Panc1 (cell line): Measurements from ENCODE around the gene LMAN2L. TPM values are rescaled to one million over a fixed set of nuclear protein-coding genes. Genes with fewer than 3 reads are reported as not detected.

Experiments used
- ATAC-seq: fragments of 200-7000 bp; cut with Tn5 transposase; 2 replicates; pipeline ENCODE4 v1.9.1; 2020; ENCODE audit warnings: mild to moderate bottlenecking, moderate library complexity
- BruUV-seq: library from RNA; stranded (reverse); fragments of 400-500 nt; replicated peaks from 2 replicates; lab custom pipeline; 2021; lab: Mats Ljungman, UMichigan
- CTCF ChIA-PET: fragments of 300-600 bp; sonication (Branson Sonifier 250); formaldehyde crosslinking; loops from one replicate; lab custom pipeline; 2022; ENCODE audit warnings: antibody characterized with exemption; lab: Charles Lee
- POLR2A ChIA-PET: fragments of 300-600 bp; sonication (Branson Sonifier 250); formaldehyde crosslinking; loops from one replicate; lab custom pipeline; 2022; ENCODE audit warnings: antibody characterized with exemption; lab: Charles Lee
- DNase-seq: peaks from one replicate; pipeline ENCODE4 v3.0.0-alpha.2; 2010; ENCODE audit warnings: low read depth, low spot score
- H3K27ac ChIP-seq: 2 replicates; pipeline ENCODE4 v1.5.1; 2011; ENCODE audit warnings: mild to moderate bottlenecking, low read length, inconsistent platforms
- H3K27me3 ChIP-seq: fragments of 200-500 bp; sonication (Bioruptor generic); 2 replicates; pipeline ENCODE4 v1.6.0; 2014; ENCODE audit warnings: low read length, inconsistent platforms; ENCODE audit not compliant: control insufficient read depth, insufficient read depth
- H3K36me3 ChIP-seq: fragments of 200-500 bp; sonication (Bioruptor generic); 2 replicates; pipeline ENCODE4 v1.5.1; 2014; ENCODE audit warnings: inconsistent platforms, mild to moderate bottlenecking, low read length, moderate library complexity; ENCODE audit not compliant: control insufficient read depth, insufficient read depth
- H3K4me1 ChIP-seq: 2 replicates; pipeline ENCODE4 v1.5.1; 2011; ENCODE audit warnings: inconsistent platforms, mild to moderate bottlenecking, low read length, moderate library complexity; ENCODE audit not compliant: control insufficient read depth, insufficient read depth
- H3K4me3 ChIP-seq, 2 experiments: 2 replicates each; pipeline ENCODE4 v1.5.1; 2011 to 2012; ENCODE audit warnings: low read depth in 2 of 2, low read length in 2 of 2, mild to moderate bottlenecking in 2 of 2, inconsistent platforms in 1 of 2, moderate library complexity in 1 of 2
- H3K9me3 ChIP-seq: fragments of 200-500 bp; sonication (Bioruptor generic); 2 replicates; pipeline ENCODE4 v1.5.1; 2014; ENCODE audit warnings: low read depth, mild to moderate bottlenecking, inconsistent platforms, low read length, moderate library complexity; ENCODE audit not compliant: control insufficient read depth, insufficient read depth
- POLR2AphosphoS5 ChIP-seq: IDR thresholded peaks from 2 replicates; pipeline ENCODE4 v1.6.1; 2012; ENCODE audit warnings: mild to moderate bottlenecking, low read depth, low read length, moderate library complexity
- SIN3A ChIP-seq: IDR thresholded peaks from 2 replicates; pipeline ENCODE4 v1.6.1; 2012; ENCODE audit warnings: low read depth, mild to moderate bottlenecking, low read length, moderate library complexity, borderline replicate concordance; ENCODE audit not compliant: insufficient read depth
- TCF7L2 ChIP-seq: IDR thresholded peaks from 2 replicates; pipeline ENCODE4 v1.6.1; 2011; ENCODE audit warnings: mild to moderate bottlenecking, low read depth, low read length, inconsistent platforms
- in situ Hi-C: cut with HindIII; loops from 2 replicates; pipeline ENCODE4 v1.10.0; 2016; ENCODE audit warnings: low sequenced_read_pairs, low pct_unique_long_range_greater_than_20kb
- intact Hi-C: fragments of 100-400 bp; cut with micrococcal nuclease; formaldehyde crosslinking; loops from one replicate; pipeline ENCODE4 v1.10.0; 2022; ENCODE audit not compliant: unreplicated experiment
- total RNA-seq: library from RNA; stranded (reverse); gene quantifications from one replicate; pipeline ENCODE4 v1.2.1, GENCODE V29; 2021; ENCODE audit not compliant: unreplicated experiment
- TF ChIP-seq, protein P1 (sequence below): fragments of 450-650 bp; IDR thresholded peaks from 2 replicates; pipeline ENCODE4 v1.5.1; 2017; ENCODE audit warnings: mild to moderate bottlenecking
- TF ChIP-seq, protein P2 (sequence below), 2 experiments: IDR thresholded peaks; 2 replicates each; pipeline ENCODE4 v1.6.1; 2011 to 2012; ENCODE audit warnings: low read depth in 2 of 2, control low read depth in 1 of 2, low read length in 1 of 2, mild to moderate bottlenecking in 1 of 2, moderate library complexity in 1 of 2; ENCODE audit not compliant: insufficient read depth in 1 of 2

LMAN2L gene
- total RNA-seq, 1 experiment from 2014 or later: 31.5 TPM

DNA sequence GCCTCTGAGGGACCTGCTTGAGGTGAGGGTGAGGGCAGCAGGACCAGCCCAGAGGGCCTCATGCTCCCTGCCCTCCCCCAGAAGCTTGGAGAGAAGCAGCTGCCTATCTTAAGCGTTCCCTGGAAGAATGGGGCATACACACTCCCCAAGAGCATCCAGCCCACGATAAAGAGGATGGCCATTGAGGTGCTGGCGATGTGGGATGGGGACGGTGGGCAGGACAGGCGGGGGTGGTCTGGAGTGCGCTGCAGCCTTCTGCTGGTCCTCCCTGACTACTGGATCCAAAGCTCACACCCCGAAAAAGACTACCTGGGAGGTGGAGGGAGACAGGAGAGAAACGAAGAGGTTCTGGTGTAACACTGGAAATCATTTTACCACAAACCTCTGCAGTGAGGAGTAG is 45.6 kb downstream of the LMAN2L start:
- in situ Hi-C loops (no loop called here), intact Hi-C loops (no loop called here)
- Histone ChIP-seq H3K9me3 (no peaks in the 10 kb centered on the region), H3K27me3 (no peaks in the 10 kb centered on the region), H3K4me1 (no peaks in the 10 kb centered on the region), H3K27ac (no peak overlapping the region), H3K4me3 (no peak overlapping the region), H3K36me3 (no peaks in the 10 kb centered on the region)
- ATAC-seq (no peak), DNase-seq (no peak)
- ChIA-PET POLR2A (interaction anchor here (0.5 kb wide), 1 partner anchor 18 kb away, joined by 3 read pairs; no protein-coding TSS in a partner anchor), CTCF (no interaction called here)
- BruUV-seq: no TSS peak
- TF ChIP-seq POLR2AphosphoS5 (no peak), SIN3A (no peak), TCF7L2 (no peak)
- TF ChIP-seq, protein P1, sequence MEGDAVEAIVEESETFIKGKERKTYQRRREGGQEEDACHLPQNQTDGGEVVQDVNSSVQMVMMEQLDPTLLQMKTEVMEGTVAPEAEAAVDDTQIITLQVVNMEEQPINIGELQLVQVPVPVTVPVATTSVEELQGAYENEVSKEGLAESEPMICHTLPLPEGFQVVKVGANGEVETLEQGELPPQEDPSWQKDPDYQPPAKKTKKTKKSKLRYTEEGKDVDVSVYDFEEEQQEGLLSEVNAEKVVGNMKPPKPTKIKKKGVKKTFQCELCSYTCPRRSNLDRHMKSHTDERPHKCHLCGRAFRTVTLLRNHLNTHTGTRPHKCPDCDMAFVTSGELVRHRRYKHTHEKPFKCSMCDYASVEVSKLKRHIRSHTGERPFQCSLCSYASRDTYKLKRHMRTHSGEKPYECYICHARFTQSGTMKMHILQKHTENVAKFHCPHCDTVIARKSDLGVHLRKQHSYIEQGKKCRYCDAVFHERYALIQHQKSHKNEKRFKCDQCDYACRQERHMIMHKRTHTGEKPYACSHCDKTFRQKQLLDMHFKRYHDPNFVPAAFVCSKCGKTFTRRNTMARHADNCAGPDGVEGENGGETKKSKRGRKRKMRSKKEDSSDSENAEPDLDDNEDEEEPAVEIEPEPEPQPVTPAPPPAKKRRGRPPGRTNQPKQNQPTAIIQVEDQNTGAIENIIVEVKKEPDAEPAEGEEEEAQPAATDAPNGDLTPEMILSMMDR: no peak
- TF ChIP-seq, protein P2, sequence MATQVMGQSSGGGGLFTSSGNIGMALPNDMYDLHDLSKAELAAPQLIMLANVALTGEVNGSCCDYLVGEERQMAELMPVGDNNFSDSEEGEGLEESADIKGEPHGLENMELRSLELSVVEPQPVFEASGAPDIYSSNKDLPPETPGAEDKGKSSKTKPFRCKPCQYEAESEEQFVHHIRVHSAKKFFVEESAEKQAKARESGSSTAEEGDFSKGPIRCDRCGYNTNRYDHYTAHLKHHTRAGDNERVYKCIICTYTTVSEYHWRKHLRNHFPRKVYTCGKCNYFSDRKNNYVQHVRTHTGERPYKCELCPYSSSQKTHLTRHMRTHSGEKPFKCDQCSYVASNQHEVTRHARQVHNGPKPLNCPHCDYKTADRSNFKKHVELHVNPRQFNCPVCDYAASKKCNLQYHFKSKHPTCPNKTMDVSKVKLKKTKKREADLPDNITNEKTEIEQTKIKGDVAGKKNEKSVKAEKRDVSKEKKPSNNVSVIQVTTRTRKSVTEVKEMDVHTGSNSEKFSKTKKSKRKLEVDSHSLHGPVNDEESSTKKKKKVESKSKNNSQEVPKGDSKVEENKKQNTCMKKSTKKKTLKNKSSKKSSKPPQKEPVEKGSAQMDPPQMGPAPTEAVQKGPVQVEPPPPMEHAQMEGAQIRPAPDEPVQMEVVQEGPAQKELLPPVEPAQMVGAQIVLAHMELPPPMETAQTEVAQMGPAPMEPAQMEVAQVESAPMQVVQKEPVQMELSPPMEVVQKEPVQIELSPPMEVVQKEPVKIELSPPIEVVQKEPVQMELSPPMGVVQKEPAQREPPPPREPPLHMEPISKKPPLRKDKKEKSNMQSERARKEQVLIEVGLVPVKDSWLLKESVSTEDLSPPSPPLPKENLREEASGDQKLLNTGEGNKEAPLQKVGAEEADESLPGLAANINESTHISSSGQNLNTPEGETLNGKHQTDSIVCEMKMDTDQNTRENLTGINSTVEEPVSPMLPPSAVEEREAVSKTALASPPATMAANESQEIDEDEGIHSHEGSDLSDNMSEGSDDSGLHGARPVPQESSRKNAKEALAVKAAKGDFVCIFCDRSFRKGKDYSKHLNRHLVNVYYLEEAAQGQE (IDR thresholded peaks at IDR 0.05; ENCODE audit: insufficient read depth in 1 of 2, low read depth in 2 of 2, low read length in 1 of 2): no peak

DNA sequence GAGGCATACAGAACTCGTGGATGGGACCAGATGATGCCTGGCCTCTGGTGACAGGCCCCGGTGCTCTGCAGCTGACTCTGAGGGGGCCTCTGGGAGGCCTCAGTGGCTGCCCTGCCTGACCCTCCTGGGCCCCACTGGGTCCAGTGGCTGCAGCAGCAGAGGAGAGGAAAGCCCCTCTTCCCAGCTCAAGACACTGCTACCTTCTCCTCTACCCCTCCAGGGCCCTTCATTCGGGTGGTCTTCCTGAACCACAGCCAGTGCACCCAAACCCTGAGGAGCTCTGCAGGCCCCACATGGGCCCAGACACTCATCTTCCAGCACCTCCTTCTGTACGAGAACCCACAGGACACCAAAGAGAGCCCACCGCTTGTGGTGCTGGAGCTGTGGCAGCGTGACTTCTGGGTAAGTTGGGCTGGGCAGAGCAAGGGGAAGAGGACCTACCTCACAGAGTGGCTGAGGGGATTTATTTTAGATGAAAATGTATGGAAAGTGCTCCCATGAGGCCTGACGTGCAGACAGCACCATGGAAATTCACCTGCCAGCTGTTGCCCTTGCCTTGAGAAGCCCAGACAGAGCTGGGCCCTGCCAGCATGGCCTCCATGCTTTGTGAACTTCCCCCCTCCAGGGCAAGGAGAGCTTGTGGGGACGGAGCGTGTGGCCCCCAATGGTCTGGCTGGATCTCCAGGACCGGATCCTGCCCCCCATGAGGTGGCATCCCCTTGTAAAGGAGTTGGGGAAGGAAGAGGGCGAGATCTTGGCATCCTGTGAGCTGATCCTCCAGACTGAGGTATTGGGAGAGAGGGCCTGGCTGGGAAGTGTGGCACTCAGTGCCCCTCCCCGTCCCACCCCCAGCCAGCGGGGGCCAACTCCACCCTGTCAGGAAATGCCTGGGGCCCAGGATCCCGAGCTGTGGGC is 46.3 kb downstream of the LMAN2L start:
- Histone ChIP-seq H3K4me3 (no peak overlapping the region), H3K36me3 (no peaks in the 10 kb centered on the region), H3K27ac (no peak overlapping the region), H3K4me1 (no peaks in the 10 kb centered on the region), H3K9me3 (no peaks in the 10 kb centered on the region), H3K27me3 (no peaks in the 10 kb centered on the region)
- ChIA-PET CTCF (no interaction called here), POLR2A (interaction anchor here (0.5 kb wide), 1 partner anchor 17 kb away, joined by 3 read pairs; no protein-coding TSS in a partner anchor)
- DNase-seq (no peak), ATAC-seq (no peak)
- no TSS peak for BruUV-seq
- intact Hi-C loops: no loop called here
- in situ Hi-C loops: no loop called here
- no peak for TF ChIP-seq POLR2AphosphoS5
- TF ChIP-seq, protein P1: no peak
- no peak for TF ChIP-seq TCF7L2
- TF ChIP-seq, protein P2 (IDR thresholded peaks at IDR 0.05; ENCODE audit: insufficient read depth in 1 of 2, low read depth in 2 of 2, low read length in 1 of 2): no peak
- no peak for TF ChIP-seq SIN3A
